Purkinje cell (primary cell): ENCODE results near the gene IARS1. TPM values are rescaled to one million over a fixed set of nuclear protein-coding genes. Genes with fewer than 3 reads are reported as not detected.

ENCODE experiments used
- polyA plus RNA-seq: library from polyadenylated mRNA; unstranded; fragments of >200 nt; fragmentation: Nextera tagmentation; gene quantifications from 2 replicates; pipeline ENCODE4 v1.2.1, GENCODE V29; 2014

IARS1 gene
- polyA plus RNA-seq, result 82.0 and 123 TPM in 2 replicates

GRCh38 chr9:92293452-92294296 is at the start of gene IARS1:
Gene IARS1 (minus strand): TSS chr9:92293697. CDS start chr9:92289419, 4,278 bp downstream.

GRCh38 chr9:92325269-92325990 is 31.9 kb upstream of the IARS1 start, which contains the start of the genes CENPP and NOL8:
Gene CENPP (plus strand): TSS chr9:92325953.
Gene NOL8 (minus strand): TSS chr9:92325350. CDS start chr9:92324161, 1,189 bp downstream.

Other genes with a start within 250 kb of the IARS1 start
- gene SPTLC1, start 178.3 kb downstream of the IARS1 start, polyA plus RNA-seq, result 93.4 and 94.4 TPM in 2 replicates
- 19.6 and 31.2 TPM in 2 replicates for gene NOL8, start 31.7 kb upstream of the IARS1 start, polyA plus RNA-seq
- 27.1 and 37.6 TPM in 2 replicates for gene CENPP, start 32.3 kb upstream of the IARS1 start, polyA plus RNA-seq
- 13.1 and 31.8 TPM in 2 replicates for gene OGN, start 110.9 kb upstream of the IARS1 start, polyA plus RNA-seq
- 1.6 and 3.0 TPM in 2 replicates for gene OMD, start 130.8 kb upstream of the IARS1 start, polyA plus RNA-seq
- 0.70 and 0.83 TPM in 2 replicates for gene ASPN, start 188.8 kb upstream of the IARS1 start, polyA plus RNA-seq
- 9.1 and 10.2 TPM in 2 replicates for gene ECM2, start 242.3 kb upstream of the IARS1 start, polyA plus RNA-seq